HG03045 (cell line): ENCODE measurements around the gene SAPCD1.
"Not testable (repeated sequence)": the region's sequence is repeated elsewhere in the genome, so short reads cannot be mapped to it uniquely, and the experiment has no call there.

Experiments used
- ATAC-seq: cut with Tn5 transposase; IDR thresholded peaks from one replicate; pipeline ENCODE4 v1.9.1; 2021; ENCODE audit warnings: mild to moderate bottlenecking, moderate library complexity; ENCODE audit not compliant: unreplicated experiment

Gene SAPCD1

DNA sequence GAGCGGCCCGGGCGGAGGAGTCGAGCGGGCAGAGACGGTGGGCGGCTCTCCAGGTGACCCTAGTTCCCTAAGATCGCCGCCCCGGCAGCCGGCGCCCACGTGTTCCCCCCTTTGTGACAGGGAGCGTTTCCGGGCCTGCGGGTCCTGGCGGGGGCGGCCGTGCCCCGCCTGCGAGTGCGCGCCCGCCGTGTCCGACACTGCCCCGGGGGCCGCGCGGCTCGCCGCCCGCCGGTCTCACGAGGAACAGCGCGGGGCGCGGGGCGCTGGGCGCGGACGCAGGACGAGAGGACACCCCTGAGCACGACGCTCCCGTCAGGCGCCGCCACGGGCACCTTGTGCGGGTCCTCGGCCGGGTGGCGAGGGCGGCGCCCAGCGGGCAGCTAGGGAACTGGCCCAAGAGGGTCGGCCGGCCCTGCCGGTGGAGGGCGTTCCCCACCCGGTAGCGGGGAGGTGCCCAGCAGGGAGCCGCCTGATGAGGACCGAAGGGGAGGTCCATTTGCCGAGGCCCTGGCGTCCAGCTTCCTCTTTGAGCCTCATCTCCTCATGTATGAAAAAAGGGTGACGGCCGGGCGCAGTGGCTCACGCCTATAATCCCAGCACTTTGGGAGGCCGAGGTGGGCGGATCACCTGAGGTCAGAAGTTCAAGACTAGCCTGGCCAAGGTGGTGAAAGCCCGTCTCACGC lies 33.3 kb downstream of the SAPCD1 start, which contains the start of gene VARS1:
TSS of gene VARS1 (minus strand) at position 137 of the 683 bp plus-strand sequence. CDS start 535 bp downstream, outside the sequence.
- peak; percentile 70 for ATAC-seq

- no peak for ATAC-seq
Measured at GRCh38 chr6:31796993-31797385, 34.5 kb downstream of the SAPCD1 start.

- no peak for ATAC-seq
Measured at GRCh38 chr6:31797588-31797987, 35.1 kb downstream of the SAPCD1 start.

GRCh38 chr6:31799781-31800180 lies 37.3 kb downstream of the SAPCD1 start:
- no peak for ATAC-seq

DNA sequence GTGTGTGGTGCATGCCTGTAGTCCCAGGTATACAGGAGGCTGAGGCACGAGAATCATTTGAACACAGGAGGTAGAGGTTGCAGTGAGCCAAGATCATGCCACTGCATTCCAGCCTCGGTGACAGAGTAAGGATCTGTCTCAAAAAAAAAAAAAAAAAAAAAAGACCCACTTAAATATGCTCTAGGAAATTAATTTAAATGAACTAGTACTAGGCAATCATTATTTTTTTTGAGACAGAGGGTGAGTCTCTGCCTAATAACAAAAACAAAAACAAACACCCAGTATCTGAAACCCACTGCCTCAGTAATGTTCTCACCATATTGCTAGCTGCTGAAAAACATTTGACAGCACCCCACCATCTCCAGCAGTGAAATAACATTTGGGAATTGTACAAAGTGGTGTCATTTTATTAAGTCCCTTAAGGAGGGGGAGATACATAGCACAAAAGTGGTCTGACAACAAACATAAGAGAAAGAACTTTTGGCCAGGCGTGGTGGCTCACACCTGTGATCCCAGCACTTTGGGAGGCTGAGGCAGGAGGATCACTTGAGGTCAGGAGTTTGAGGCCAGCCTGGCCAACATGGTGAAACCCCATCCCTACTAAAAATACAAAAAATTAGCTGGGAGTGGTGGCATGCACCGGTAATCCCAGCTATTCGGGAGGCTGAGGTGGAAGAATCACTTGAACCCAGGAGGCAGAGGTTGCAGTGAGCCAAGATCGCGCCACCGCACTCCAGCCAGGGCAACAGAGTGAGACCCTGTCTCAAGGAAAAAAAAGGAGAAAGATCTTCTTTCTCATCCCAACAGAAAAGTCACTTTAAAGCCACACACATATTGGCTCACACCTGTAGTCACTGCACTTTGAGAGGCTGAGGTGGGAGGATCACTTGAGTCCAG lies 38.8 kb downstream of the SAPCD1 start:
- ATAC-seq = not testable (repeated sequence)

- no peak for ATAC-seq
Measured at GRCh38 chr6:31805939-31806469, 43.5 kb downstream of the SAPCD1 start.

DNA sequence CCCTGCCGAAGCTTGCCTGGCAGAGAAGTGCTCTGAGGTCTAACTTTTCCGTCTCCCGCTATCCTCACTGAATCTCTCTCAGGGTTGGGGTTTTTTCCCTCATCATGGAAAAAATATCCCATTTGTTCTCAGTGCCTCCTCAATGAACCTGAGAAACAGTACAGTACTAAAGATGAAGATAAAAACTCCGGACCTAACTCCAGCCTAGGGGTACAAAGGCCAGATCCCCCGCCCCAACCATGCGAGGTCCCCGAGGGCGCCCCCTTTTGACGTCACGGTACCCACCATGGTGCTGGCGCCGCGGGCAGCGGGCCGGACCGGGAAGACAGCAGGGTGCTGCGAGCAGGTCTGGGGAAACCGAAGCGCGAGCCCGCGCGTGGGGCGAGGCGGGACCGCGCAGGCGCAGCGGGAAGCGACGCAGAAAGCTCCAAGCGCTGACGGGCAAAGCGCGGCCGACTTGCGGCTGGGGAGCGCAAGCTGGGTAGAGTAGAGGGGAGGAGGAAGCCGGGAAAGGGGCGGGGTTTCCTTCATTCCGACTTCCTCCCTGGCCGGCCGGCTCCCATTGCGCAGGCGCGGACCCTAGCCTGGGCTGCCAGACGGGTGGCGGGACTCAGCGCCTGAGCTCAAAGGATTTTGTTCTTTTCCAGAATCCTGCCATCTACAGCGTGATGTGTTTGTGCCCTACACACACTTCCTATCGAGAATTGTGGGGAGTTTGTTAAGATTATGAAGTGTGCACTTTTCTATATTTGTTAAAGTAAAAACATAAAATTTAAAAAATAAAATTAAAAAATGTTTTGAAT lies 44.2 kb downstream of the SAPCD1 start, which contains the start of gene LSM2:
TSS of gene LSM2 (minus strand) at position 497 of the 803 bp plus-strand sequence. CDS start at position 288, 209 bp downstream.
- ATAC-seq = peak; percentile 92

DNA sequence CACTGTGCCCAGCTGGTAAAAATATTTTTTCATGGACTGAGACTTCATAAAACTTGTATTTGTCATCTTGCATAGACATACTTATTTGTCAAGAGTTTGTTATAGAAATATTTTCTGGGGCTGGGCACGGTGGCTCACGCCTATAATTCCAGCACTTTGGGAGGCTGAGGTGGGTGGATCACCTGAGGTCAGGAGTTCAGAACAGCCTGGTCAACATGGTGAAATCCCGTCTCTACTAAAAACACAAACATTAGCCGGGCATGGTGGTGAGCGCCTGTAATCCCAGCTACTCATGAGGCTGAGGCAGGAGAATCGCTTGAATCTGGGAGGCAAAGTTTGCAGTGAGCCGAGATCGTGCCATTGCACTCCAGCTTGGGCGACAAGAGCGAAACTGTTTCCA lies 46.1 kb downstream of the SAPCD1 start:
- ATAC-seq = not testable (repeated sequence)

- ATAC-seq = no peak
Measured at GRCh38 chr6:31811645-31812044, 49.2 kb downstream of the SAPCD1 start.

GRCh38 chr6:31813465-31813849 lies 51.0 kb downstream of the SAPCD1 start:
- no peak for ATAC-seq
